Neural progenitor cell (in vitro differentiated cells): ENCODE data around the gene RBP5. TPM values are rescaled to one million over a fixed set of nuclear protein-coding genes. Genes with fewer than 3 reads are reported as not detected.
A peak's percentile ranks its signal among the peaks of the same experiment; 100 is the strongest.

ENCODE experiments used
- DNase-seq: peaks from one replicate; pipeline ENCODE4 v3.0.0-alpha.2; 2016; ENCODE audit warnings: low spot score
- H2AFZ ChIP-seq: fragments of 200-600 bp; sonication (generic); replicated peaks from 2 replicates; pipeline ENCODE4 v1.6.1; 2016; ENCODE audit warnings: antibody characterized with exemption
- H3F3A ChIP-seq: fragments of 200-600 bp; sonication (generic); 2 replicates; pipeline ENCODE4 v1.6.1; 2016; ENCODE audit warnings: antibody characterized with exemption, low read depth
- H3K27ac ChIP-seq: fragments of 200-600 bp; sonication (generic); 2 replicates; pipeline ENCODE4 v1.5.1; 2016; ENCODE audit warnings: mild to moderate bottlenecking
- H3K27me3 ChIP-seq: fragments of 200-600 bp; sonication (generic); 2 replicates; pipeline ENCODE4 v1.6.1; 2016; ENCODE audit warnings: mild to moderate bottlenecking, moderate library complexity
- H3K36me3 ChIP-seq: fragments of 200-600 bp; sonication (generic); 2 replicates; pipeline ENCODE4 v1.5.1; 2016
- H3K4me1 ChIP-seq: fragments of 200-600 bp; sonication (generic); 2 replicates; pipeline ENCODE4 v1.6.1; 2016; ENCODE audit warnings: mixed run types
- H3K4me2 ChIP-seq: fragments of 200-600 bp; sonication (generic); 2 replicates; pipeline ENCODE4 v1.6.1; 2016
- H3K4me3 ChIP-seq: fragments of 200-600 bp; sonication (generic); 2 replicates; pipeline ENCODE4 v1.5.1; 2016
- H3K79me2 ChIP-seq: fragments of 200-600 bp; sonication (generic); 2 replicates; pipeline ENCODE4 v1.6.1; 2016; ENCODE audit warnings: low read depth
- H3K9ac ChIP-seq: fragments of 200-600 bp; sonication (generic); 2 replicates; pipeline ENCODE4 v1.6.1; 2016
- H3K9me3 ChIP-seq: fragments of 200-600 bp; sonication (generic); 2 replicates; pipeline ENCODE4 v1.5.1; 2016; ENCODE audit warnings: low read depth
- H4K20me1 ChIP-seq: fragments of 200-600 bp; sonication (generic); 2 replicates; pipeline ENCODE4 v1.6.1; 2016; ENCODE audit warnings: low read depth
- H3K27ac Mint-ChIP-seq: 3 replicates; pipeline ENCODE4 v1.8.0; 2021; ENCODE audit warnings: mixed read lengths
- H3K27me3 Mint-ChIP-seq: 2 replicates; pipeline ENCODE4 v1.8.0; 2022; ENCODE audit warnings: low read depth, mild to moderate bottlenecking, inconsistent platforms, moderate library complexity, mixed read lengths; ENCODE audit not compliant: insufficient read depth
- H3K36me3 Mint-ChIP-seq: 3 replicates; pipeline ENCODE4 v1.8.0; 2021; ENCODE audit warnings: mixed read lengths
- H3K4me1 Mint-ChIP-seq: 3 replicates; pipeline ENCODE4 v1.8.0; 2021; ENCODE audit warnings: mixed read lengths
- H3K4me3 Mint-ChIP-seq: 3 replicates; pipeline ENCODE4 v1.8.0; 2021; ENCODE audit warnings: mild to moderate bottlenecking, moderate library complexity, mixed read lengths
- H3K9me3 Mint-ChIP-seq: 3 replicates; pipeline ENCODE4 v1.8.0; 2020; ENCODE audit warnings: mixed read lengths
- CTCF ChIP-seq: fragments of 200-600 bp; sonication (generic); IDR thresholded peaks from 2 replicates; pipeline ENCODE4 v1.5.1; 2017; ENCODE audit warnings: antibody characterized with exemption, mild to moderate bottlenecking
- EZH2 ChIP-seq: fragments of 200-600 bp; sonication (generic); IDR thresholded peaks from 2 replicates; pipeline ENCODE4 v1.6.1; 2017; ENCODE audit warnings: antibody characterized with exemption, mild to moderate bottlenecking, moderate library complexity
- EZH2phosphoT487 ChIP-seq: fragments of 200-600 bp; sonication (generic); IDR thresholded peaks from 2 replicates; pipeline ENCODE4 v1.6.1; 2017; ENCODE audit warnings: antibody characterized with exemption
- total RNA-seq: library from RNA; depleted of rRNA; stranded (reverse); fragments of >200 nt; gene quantifications from 2 replicates; pipeline ENCODE4 v1.2.3, GENCODE V29; 2015; ENCODE audit warnings: low replicate concordance

RBP5 gene
- total RNA-seq, 1 donor from 2014 or later: not detected

- Histone ChIP-seq H3K4me1 (no peaks in the 10 kb centered on the region), H3K9ac (no peak overlapping the region), H3K4me3 (no peak overlapping the region), H3K27me3 (peaks cover 12% of the 10 kb centered on the region), H3K79me2 (no peaks in the 10 kb centered on the region), H3F3A (no peaks in the 10 kb centered on the region), H3K36me3 (no peaks in the 10 kb centered on the region), H4K20me1 (no peaks in the 10 kb centered on the region), H3K27ac (no peak overlapping the region), H3K9me3 (no peaks in the 10 kb centered on the region), H3K4me2 (no peak overlapping the region), H2AFZ (no peak overlapping the region)
- Mint-ChIP-seq H3K27me3 (peaks cover 12% of the 10 kb centered on the region), H3K27ac (no peak overlapping the region), H3K36me3 (no peaks in the 10 kb centered on the region), H3K4me3 (peak overlapping the region; percentile 27), H3K4me1 (peaks cover 16% of the 10 kb centered on the region), H3K9me3 (no peaks in the 10 kb centered on the region)
- TF ChIP-seq EZH2phosphoT487 (no peak), CTCF (no peak), EZH2 (no peak)
- no peak for DNase-seq
Observed at GRCh38 chr12:7123806-7124522, 4.7 kb downstream of the RBP5 start.

GRCh38 chr12:7122811-7123769, 5.6 kb downstream of the RBP5 start:
- no peak for DNase-seq
- TF ChIP-seq CTCF: no peak
- no peak for TF ChIP-seq EZH2
- TF ChIP-seq EZH2phosphoT487: no peak
- Mint-ChIP-seq H3K4me3 (peak overlapping the region; percentile 48), H3K27ac (no peak overlapping the region), H3K9me3 (no peaks in the 10 kb centered on the region), H3K27me3 (peaks cover 14% of the 10 kb centered on the region), H3K4me1 (peaks cover 16% of the 10 kb centered on the region), H3K36me3 (no peaks in the 10 kb centered on the region)
- Histone ChIP-seq H3K27me3 (peaks cover 3% of the 10 kb centered on the region), H3K27ac (no peak overlapping the region), H3K36me3 (no peaks in the 10 kb centered on the region), H3K9ac (no peak overlapping the region), H3K4me2 (no peak overlapping the region), H3K79me2 (no peaks in the 10 kb centered on the region), H3K9me3 (no peaks in the 10 kb centered on the region), H2AFZ (no peak overlapping the region), H3F3A (no peaks in the 10 kb centered on the region), H4K20me1 (no peaks in the 10 kb centered on the region), H3K4me3 (no peak overlapping the region), H3K4me1 (no peaks in the 10 kb centered on the region)

- Histone ChIP-seq H3K4me3 (no peak overlapping the region), H4K20me1 (no peaks in the 10 kb centered on the region), H3K36me3 (no peaks in the 10 kb centered on the region), H2AFZ (no peak overlapping the region), H3K27me3 (no peaks in the 10 kb centered on the region), H3K4me2 (no peak overlapping the region), H3K9me3 (no peaks in the 10 kb centered on the region), H3F3A (no peaks in the 10 kb centered on the region), H3K9ac (no peak overlapping the region), H3K79me2 (no peaks in the 10 kb centered on the region), H3K4me1 (no peaks in the 10 kb centered on the region), H3K27ac (no peak overlapping the region)
- Mint-ChIP-seq H3K9me3 (no peaks in the 10 kb centered on the region), H3K27ac (no peak overlapping the region), H3K4me1 (peaks cover 13% of the 10 kb centered on the region), H3K36me3 (no peaks in the 10 kb centered on the region), H3K27me3 (peaks cover 17% of the 10 kb centered on the region), H3K4me3 (no peak overlapping the region)
- DNase-seq: no peak
- no peak for TF ChIP-seq EZH2
- no peak for TF ChIP-seq EZH2phosphoT487
- TF ChIP-seq CTCF: no peak
Observed at GRCh38 chr12:7121324-7121723, 7.4 kb downstream of the RBP5 start.
